GM04503 (cell line): ENCODE results near the gene MTRR.

Experiments
- DNase-seq: peaks from one replicate; pipeline ENCODE4 v3.0.0-alpha.2; 2012; ENCODE audit warnings: low read depth

The MTRR gene

DNA sequence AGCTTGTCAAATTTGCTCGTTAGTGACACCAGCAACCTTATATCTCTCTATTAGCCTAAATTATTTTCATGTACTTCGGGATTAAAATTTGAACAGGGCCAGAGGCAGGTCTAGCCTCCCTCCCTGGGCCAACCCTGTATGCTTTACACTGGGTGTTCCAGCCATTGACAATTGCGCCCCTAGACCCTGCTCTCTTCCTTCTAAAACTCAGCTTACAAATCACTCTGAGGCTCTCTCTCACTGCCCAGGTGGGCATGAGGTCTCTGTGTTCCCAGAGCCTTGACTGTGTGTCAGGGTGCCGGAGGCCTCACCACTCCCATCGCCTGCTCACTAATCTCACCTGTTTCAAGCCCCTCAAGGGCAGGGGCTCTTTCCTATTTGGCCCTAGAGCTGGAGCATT, 11.6 kb upstream of the MTRR start:
- no peak for DNase-seq

DNA sequence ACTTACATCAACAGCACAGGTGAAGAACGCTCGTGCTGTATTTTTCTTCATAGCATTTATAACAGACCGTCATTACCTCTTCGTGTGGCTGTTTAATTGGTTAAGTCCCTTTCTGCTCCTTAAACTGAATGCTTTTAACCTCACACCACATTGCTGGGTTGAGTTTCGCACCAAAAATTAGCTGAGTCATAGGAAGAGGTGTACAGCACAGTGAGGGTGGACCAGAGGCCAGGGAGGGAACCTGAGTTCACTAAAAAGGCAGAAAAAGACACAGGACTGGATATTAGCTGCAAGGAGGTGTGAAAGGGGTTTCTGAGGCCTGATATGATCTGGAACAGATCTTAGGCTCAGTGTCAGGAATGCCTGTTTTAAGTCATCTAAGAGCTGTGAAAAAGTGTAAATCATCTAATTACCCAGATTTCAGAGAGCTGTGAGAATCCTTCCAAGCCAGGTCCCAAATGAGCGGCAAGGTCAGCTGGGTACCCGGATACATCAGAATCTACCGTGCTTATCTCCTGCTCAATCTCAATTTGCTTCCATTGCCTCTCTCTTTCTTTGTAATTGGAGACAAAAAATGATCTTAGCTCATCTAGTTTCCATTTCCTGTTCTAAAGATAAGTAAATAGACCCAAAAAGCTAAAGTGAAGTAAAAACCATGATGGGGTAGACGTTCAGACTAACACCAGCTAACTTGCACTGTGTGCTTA, 10.9 kb upstream of the MTRR start:
- DNase-seq: no peak

DNA sequence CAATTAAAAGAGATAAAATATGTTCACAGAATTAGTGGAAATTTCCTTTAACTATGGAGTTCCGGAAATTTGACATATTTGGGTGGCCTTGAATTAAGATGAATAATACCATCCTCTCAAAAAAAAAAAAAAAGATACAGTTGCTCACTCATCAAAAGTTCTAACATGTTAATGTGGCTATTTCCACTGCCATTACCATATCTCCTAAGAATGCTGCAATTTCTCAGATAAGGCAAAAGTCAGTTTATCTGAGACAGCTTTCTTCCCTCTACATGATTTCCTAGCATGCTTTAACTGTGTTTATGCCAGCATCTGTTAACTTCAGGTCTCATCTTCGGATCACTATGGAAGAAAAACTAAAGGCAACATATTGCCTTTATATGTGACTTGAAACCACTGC, 2.8 kb upstream of the MTRR start:
- no peak for DNase-seq

DNA sequence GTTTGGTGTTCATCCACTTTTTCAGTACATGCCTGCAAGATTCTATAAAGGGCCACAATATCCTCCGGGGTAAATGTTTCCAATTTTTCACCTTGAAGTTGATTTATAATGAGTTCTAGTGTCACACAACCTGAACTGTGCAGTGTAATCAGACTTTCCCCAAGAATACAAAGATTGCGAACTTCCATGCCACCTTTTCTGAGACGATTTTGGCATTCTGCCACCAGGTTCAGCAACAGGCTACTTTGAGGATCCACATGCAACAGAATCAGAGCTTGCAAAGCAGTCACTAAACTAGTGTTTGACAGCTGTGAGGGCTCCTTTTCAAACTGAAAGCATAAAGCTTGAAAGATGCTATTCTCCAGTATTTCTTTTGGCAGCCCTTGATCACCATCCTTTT, 1.7 kb upstream of the MTRR start:
- DNase-seq: no peak

DNA sequence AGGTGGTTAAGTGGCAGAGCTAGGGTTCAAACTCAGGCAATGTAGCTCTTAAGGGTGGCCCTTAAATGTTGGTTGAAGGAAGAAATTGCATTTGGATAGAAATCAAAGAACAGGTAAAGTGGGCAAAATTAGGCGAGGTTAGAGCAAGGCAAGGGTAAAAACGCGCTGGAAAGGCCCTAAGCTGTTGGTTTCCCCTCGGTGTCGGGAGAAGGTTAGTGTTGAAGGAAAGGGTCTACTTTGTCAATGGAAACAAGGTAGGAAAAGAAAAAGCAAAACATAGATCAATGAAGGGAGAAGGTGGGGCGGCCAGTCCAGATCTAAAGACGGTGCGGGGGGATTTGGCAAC, 548 bp upstream of the MTRR start:
- no peak for DNase-seq

DNA sequence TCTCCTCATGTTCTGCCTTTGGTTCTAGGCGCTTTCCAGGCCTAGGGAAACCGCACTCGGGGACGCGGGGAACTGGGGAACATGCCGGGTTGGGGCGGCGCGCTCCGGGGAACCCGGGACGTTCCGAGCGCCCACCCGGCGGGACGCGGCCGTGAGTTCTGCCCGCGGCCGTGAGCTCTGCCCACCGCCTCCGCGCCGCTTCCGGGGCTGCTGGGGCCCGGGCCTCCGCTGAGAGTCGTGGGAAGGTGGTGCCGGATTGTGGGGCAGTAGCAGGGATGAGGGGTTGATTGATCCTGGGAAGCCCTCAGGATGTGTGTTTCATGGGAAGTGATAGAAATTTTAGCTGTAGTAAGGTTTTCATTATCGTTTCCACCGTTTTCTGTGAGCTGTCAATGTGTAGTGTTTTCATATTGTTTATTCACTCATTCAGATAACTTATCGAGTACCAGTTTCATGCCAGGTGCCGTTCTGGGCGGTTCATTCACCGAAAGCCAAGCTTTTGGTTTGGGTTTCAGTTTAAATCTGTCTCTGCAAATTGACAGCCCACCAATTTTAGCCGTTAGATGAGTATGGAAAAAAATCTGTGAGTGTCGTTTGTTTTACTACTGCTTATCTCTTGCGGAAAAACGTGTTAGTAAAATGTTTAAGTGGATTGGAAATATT, 657 bp downstream of the MTRR start:
- DNase-seq: no peak

DNA sequence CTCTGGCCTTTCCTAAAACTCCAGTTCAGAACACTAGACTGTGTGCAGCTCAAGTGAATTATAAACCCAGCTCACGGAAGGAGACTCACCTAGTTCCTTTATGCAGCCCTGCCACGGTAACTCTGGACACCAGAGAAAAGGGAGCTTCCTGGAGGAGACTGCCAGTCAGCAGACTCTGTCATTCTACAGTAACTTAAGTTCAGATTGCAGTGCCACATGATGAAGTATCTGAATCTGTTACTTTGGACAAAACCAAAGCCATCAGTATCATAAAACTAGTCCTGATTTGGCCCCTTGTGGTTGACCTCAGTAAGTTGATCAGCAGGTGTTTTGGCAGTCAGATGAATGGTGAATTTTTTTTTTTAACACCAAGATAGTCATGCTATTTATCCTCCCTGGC, 2.7 kb downstream of the MTRR start:
- no peak for DNase-seq

DNA sequence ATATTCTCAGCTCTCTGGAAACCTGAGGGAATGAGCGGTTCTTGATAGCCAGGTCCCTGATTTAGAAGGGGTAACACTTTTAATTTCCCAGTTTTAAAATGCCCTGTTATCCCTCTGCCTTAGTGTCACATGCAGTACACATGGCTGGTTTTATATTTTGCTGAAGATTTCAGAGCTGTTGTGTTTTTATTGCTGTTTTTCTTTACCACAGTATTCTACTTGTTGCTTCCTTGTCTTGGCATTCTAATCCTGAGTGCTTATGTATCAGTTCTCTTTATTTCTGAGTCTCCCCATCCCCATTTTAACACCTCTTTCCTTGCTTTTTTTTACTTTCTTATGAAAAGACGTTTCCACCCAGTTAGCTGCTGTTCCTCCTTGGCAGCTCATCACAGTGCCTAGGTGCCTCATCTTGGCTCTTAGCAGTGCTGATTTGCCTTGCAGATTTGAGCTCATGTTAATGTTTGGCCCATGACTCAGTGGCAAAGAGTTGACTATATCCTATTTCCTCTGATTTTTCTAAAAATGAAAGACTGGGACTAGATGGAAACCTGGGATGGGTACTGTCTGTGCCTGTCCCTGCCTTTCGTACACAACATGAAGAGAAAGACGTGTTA, 3.7 kb downstream of the MTRR start:
- no peak for DNase-seq

DNA sequence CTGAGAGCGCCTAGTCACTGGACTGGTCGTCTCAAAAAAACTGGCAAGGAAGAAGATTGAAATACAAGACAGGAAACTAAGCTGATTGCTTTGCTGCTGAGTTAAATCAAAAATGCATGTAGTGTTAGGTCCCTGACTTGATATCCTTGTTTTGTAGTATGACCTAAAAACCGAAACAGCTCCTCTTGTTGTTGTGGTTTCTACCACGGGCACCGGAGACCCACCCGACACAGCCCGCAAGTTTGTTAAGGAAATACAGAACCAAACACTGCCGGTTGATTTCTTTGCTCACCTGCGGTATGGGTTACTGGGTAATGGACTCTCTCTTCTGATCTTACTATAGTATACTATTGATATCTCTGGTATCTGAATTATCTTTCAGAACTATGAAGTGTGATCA, 4.3 kb downstream of the MTRR start:
- DNase-seq: no peak

DNA sequence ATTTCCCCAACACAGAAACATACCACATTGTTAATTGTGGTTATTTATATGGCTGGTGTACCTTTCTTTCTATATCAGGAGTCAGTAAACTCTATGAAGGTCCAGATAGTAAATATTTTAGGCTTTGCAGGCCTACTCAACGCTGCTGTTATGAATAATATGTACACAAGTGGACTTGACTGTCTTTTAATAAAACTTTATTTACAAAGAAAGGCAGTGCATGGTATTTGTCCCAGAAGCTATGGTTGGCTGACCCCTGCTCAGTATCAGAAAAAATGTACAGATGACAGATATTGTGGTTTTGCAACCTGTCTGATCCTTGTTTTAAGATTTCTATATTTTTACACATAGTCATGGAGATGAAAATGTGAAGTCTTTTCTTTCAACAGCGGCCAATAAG, 5.7 kb downstream of the MTRR start:
- no peak for DNase-seq

DNA sequence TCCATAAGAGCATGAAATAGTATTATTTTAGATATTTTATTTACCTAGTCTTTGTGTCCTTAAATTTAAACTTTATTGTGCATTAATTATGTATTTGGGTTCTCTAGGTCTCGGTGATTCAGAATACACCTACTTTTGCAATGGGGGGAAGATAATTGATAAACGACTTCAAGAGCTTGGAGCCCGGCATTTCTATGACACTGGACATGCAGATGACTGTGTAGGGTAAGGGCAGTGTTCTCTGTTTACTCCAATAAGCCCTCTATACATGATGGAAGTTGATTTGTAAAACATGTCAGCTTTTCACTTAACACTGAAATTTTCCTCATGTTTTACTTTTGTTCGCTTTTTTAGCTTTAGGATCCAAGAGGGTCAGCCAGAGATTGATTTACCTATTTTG, 6.2 kb downstream of the MTRR start:
- no peak for DNase-seq

DNA sequence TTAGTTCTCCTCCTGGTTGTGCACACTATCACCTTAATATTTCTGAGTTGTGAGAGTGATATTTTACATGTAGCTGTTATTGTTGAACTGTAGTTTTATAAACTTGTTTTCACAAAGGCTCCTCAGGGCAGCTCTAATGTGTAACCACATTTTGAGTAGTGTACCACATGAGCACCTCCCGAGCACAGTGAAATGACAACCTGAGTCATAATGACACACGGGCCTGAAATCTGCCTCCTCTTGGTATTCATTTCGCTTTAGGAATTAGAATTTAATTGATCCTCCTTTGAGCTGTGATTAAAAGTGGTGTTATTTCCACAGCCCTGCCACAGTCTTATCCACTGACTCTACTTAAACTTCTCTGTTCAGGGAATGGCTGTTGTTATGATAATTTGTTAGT, 7.9 kb downstream of the MTRR start:
- peak; percentile 32 for DNase-seq

DNA sequence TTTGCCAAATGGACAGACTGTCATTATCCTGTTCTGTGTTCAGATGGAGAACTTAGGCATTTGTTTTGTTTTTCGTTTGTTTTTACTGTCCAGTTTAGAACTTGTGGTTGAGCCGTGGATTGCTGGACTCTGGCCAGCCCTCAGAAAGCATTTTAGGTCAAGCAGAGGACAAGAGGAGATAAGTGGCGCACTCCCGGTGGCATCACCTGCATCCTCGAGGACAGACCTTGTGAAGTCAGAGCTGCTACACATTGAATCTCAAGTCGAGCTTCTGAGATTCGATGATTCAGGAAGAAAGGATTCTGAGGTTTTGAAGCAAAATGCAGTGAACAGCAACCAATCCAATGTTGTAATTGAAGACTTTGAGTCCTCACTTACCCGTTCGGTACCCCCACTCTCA, 8.9 kb downstream of the MTRR start:
- no peak for DNase-seq

DNA sequence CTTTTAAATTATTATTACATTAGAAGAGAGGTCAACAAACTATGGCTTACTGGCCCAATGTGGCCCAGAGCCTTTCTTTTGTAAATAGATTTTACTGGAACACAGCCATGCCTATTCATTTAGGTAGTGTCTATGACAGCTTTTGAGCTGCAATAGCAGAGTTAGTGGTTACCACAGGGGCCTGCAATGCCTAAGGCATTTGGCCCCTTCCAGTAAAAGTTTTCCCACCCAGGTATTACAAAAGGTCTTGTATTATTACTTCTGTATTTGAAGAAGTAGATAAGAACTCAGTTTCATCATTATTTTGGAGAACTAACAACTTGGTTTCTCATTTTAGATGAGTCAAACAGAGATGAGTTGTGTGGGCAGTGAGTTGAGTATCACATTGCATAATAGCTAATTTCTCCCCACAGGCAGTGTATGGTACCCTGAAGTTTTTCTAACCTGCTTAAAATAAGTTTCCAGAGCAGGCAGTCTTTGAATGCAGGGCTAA, 9.5 kb downstream of the MTRR start:
- DNase-seq: peak; percentile 19

DNA sequence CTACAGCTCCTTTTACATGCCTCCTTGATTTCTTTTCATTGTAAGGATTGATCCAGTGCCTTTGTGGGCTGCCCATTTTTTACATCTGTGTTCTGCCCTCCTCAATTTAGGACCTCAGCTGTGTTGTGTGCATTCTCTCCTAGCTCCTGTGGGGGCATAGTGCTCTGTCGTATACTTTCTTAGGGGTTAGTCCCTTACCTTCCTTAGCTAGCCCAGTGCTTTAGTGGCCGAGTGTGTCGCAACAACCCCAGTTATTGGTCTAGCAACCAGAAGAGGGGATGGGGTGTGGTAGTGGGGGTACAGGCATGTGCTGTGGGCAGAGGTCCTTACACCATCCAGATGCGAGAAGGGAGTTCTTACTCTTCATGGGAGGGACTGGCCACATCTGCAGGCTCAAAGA, 12.1 kb downstream of the MTRR start:
- no peak for DNase-seq

DNA sequence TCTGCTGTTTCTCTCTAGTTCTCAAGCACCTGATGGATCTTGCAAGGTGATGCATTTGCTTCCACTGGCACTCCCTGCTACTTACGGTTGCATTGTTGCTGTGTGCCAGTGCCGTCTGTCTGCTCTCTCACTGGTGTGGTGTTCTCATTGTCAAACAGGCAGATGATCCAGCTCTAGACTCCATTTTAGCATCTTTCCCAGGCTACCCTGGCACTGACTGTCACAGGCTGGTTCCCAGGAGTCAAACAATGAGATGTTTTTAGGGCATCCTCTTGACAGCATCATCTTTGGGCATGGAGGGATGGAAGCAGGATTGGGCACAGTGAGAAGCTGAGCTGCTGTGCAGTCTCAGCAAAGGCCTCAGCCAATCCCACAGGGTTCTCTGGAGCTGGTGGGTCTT, 12.9 kb downstream of the MTRR start:
- no peak for DNase-seq

DNA sequence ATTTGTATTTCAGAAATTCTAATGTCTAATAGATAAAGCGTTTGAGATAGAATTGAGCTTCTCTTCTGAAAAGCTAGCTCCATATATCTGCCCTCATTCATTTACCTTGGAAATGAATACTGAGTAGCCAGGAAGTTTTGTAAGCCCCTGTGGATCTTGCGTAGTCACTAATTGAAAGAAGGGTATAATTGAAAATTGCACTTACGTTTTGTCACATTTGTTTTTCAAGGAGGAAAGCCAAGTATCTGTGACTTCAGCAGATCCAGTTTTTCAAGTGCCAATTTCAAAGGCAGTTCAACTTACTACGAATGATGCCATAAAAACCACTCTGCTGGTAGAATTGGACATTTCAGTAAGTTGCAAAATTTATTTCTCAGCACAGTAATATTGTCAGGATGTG, 14.0 kb downstream of the MTRR start:
- DNase-seq: no peak

DNA sequence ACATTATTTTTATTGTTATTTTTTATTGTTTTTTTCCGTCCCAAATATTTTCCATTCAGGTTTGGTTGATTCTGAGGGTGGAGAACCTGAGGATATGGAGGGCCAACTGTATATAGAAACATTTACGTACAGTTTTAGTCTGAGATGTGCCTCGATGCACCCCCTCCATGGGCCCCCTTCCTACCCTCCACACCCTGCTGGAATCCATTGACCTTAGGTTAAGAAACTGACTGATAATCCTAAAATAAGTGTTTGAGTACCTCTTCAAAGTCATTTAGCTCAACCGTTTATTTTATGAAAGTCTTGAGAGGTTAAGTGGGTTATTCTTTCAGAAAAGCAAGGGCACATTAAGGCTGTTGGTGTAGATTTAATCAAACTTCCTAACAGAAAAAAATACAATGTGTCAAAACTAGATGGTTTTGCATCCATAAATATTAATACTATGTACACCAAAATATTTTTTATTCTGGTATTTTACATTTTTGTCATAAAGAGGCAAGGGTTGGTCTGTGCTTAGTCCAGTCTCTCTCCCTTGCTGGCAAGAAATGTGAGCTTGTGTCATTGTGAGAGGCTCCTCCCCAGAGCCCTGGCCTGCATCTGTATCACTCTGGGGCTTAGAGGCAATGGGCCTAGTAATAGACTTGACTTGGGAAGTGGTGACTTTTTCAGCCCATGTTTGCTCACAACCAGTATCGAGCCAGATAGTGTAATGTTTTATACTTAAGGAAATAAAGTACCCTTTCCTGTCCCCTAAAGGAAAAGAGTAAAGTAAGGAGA, 15.7 kb downstream of the MTRR start:
- no peak for DNase-seq

DNA sequence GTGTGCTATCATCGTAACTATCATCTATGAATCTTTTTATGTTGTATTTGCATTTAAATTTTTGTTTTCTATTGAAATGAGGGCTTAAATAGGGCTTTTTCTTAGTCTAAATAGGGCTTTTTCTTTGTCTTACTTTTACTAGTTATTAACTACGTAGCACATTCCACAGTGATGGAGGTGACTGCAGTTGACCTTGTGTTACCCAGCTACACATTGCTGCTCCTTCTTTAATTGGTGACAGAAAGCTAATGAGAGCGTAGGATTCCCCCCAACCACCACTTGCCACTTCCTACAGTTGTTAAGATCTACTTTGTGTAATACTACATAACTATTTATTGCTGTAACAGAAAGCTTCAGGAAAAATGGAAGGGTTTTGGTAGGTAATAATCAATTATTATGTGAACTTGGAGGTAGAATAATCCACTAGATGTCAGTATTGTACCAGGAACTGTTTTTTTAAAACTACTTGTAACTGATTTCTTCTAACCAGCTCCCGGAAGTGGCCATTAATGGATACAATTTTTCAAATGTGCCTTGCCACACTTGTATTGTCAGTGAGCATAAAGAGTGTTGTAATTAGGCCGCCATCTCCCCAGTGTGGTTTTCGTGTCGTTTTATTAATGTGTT, 18.0 kb downstream of the MTRR start:
- DNase-seq: no peak

DNA sequence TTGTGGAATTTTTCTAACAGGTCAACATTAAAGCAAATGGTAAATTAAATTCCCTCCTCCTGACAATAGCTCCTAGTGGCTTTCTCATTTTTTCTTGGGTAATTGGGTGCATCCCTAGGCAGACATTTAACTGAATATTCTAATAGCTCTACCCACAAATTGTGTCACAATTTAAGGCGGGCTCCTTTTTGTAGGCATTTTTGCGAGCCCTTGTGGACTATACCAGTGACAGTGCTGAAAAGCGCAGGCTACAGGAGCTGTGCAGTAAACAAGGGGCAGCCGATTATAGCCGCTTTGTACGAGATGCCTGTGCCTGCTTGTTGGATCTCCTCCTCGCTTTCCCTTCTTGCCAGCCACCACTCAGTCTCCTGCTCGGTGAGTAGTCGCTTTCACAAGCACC, 20.0 kb downstream of the MTRR start:
- DNase-seq: no peak

DNA sequence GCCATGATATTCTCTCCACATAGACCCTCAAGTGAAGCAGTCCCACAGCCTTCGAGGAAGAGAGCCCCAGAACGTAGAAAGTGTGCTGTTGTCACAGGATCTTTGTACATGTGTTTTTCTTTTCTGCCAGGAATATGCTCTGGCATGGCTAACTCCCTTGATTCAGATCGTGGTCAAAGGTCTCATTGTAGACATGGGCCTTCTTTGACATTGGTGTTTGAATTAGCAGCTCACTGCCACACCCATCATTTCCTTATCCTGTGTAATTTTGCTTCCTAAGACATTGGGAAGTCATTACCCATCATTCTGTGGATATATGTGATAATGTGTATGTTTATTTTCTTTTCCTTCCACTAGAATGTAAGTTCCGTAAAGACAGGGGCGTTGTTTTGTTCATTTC, 25.5 kb downstream of the MTRR start:
- no peak for DNase-seq

DNA sequence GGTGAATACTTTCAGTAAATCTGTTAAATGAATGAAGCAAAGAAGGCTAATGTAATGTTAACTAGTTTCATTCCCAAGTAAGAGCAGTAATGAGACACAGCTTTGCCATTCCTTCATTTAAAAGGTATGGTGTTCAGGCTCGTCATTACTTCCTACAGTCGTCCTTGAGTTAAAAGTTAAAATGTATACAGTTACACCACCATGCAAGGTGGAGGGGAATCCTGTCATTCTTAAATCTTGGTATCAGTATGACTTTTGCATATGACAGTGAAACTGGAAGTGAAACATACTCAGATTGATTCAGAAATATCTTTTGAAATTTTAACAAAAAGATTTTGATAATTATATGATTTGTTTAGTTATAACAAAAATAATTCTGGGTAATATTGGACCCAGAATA, 25.9 kb downstream of the MTRR start:
- DNase-seq: no peak
